Activated effector memory CD4-positive, alpha-beta T cell treated with Interleukin-2 at 50 U/mL for 16 hours (primary cell): ENCODE measurements around the gene MAN1B1.

Experiments
- DNase-seq: peaks from one replicate; pipeline ENCODE4 v3.0.0-alpha.2; 2020

MAN1B1 gene

GRCh38 chr9:137069508-137070091 lies 17.2 kb upstream of the MAN1B1 start:
- no peak for DNase-seq

- DNase-seq, result peak; percentile 77
Measured at GRCh38 chr9:137070201-137070905, 16.4 kb upstream of the MAN1B1 start, which contains the start of gene SAPCD2. SAPCD2 (minus strand) TSS chr9:137070557; CDS start chr9:137070460, 97 bp downstream.

GRCh38 chr9:137070906-137071275 lies 15.9 kb upstream of the MAN1B1 start:
- DNase-seq, result no peak

- DNase-seq, result no peak
Measured at GRCh38 chr9:137071282-137071681, 15.5 kb upstream of the MAN1B1 start.

GRCh38 chr9:137073992-137074399 lies 12.8 kb upstream of the MAN1B1 start:
- DNase-seq, result no peak

DNA sequence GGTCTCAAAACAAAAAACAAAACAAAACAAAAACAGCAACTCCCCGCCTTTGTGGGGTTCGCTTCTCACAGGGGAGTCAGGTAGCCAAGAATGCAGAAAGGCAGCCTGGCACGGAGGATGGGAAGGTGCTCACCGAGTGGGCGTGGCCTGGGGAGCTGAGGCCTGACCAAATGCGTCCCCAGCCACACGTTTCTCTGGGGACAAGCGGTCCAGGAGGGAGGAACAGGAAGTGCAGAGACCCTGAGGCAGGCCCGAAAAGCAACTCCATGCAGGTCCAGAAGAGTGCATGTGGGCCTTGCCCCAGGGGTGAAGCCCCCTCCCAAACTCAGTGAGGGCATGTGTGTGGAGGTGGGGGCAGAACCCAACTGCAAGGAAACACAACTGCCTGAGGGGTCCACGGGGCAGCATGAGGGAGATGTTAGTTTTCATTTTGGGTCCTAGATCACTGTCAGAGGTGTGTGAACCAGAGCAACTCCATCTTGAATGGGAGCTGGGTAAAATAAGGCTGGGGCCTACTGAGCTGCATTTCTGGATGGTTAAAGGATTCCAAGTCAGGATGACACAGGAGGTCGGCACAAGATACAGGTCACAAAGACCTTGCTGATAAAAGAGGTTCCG lies 12.0 kb upstream of the MAN1B1 start:
- no peak for DNase-seq

DNA sequence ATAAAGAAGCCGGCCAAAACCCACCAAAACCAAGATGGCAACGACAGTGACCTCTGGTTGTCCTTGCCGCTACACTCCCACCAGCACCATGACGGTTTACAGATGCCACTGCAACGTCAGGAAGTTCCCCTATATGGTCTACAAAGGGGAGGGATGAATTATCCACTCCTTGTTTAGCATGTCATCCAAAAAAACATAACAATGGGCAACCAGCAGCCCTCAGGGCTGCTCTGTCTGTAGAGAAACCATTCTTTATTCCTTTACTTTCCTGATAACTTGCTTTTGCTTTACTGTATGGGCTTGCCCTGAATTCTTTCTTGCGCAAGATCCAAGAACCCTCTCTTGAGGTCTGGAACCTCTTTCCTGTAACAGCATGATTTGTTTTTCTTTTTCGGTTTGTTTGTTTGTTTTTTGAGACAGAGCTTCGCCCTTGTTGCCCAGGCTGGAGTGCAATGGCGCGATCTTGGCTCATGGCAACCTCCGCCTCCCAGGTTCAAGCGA lies 11.5 kb upstream of the MAN1B1 start:
- no peak for DNase-seq

GRCh38 chr9:137076636-137077009 lies 10.2 kb upstream of the MAN1B1 start:
- DNase-seq, result no peak

DNA sequence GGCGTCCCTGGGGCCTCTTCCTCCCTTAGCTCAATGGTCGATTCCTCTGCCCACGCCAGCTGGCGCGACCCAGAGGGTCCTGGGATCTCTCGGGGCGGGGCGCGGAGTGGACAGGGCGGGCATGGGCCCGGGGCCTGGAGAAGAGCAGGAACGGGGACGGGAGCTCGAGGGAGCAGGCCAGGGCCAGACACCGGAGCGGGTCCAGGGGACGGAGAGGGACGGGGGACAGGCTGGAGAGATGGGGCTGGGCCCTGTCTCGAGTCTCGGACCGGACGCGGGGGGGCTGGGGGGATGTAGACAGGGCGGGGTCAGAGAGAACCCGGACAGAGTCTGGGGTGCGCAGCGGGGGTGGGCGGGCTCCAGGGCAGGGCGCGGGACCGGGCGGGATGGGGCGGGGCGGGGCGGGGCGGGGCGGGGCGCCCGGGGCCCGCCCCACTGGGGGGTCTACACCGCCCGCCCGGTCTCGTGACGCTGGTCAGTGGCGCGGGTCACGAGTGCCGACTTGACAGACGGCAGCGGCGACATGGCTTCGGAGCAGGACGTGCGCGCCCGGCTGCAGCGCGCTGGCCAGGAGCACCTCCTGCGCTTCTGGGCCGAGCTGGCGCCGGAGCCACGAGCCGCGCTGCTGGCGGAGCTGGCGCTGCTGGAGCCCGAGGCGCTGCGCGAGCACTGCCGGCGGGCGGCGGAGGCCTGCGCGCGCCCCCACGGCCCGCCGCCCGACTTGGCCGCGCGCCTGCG lies 9.6 kb upstream of the MAN1B1 start, which contains the start of gene UAP1L1:
Gene UAP1L1, plus strand, starts transcription at position 508 of the 738 bp plus-strand sequence. Its CDS starts 16 bp downstream, at position 524.
- DNase-seq, result peak; percentile 34

DNA sequence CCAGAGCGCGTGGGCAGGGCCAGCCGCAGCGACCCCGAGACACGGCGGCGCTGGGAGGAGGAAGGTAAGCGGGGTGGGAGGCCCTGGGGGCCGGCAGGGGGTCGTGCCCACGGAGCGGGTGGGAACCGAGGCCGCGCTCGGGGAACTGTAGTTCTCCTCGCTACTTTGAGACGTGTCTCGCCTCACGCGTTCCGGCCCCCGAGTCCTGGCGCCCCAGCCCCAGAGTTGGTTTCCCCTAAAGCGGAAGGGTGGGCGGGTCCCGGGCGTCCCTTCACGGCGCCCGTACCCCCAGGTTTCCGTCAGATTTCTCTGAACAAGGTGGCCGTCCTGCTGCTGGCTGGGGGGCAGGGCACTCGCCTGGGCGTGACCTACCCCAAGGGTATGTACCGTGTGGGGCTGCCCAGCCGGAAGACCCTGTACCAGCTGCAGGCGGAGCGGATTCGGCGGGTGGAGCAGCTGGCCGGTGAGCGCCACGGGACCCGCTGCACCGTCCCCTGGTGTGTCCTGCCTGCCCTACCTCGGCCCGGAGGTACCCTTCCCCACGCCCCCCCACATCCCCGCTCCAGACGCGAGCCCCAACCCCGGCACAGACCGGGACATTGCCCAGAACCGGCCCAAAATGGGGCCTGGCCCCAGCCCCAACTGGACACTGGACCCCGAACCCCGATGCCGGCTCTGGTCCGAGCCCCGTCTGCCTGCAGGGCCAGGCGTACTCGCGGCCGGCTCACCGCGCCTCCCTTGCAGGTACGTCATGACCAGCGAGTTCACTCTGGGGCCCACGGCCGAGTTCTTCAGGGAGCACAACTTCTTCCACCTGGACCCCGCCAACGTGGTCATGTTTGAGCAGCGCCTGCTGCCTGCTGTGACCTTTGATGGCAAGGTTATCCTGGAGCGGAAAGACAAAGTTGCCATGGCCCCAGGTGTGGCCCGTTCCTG lies 8.8 kb upstream of the MAN1B1 start:
- peak; percentile 23 for DNase-seq

GRCh38 chr9:137078701-137079400 lies 7.9 kb upstream of the MAN1B1 start:
- no peak for DNase-seq

DNA sequence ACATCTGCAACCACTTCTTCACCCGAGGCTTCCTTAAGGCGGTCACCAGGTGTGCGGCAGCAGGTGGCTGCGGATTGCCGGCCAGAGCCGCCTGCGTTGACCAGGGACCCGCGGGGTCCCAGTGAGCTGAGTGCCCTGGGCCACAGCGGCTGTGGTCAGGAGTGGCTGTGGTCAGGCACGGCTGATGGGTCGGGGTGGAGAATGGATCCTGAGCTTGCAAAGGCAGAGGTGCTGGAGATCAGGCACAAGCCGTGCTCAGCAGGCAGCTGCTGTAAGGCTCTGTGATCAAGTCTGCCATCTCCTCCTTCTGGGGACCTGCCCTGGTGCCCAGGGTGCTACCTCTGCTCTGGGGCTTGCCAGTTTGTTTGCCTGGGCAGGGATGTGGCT lies 7.4 kb upstream of the MAN1B1 start:
- no peak for DNase-seq

- DNase-seq, result no peak
Measured at GRCh38 chr9:137080260-137081122, 6.3 kb upstream of the MAN1B1 start.

- DNase-seq, result no peak
Measured at GRCh38 chr9:137082222-137082924, 4.4 kb upstream of the MAN1B1 start.

DNA sequence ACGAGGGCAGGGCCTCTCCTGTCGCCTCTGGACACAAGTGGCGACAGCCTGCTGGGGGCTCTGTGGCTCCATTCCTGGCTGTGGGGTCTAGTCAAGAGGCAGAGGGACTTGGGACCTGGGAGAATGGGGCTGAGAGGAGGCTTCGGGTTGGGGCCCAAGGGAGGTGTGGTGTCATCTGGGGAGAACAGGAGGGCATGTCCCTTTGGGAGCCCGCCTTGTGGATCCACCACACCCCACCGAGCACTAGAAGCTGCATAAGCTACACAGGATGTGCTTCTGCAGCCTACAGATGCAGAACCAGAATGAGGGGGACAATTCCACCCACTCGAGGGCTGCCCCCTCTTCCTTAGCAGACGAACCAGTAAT lies 3.9 kb upstream of the MAN1B1 start:
- DNase-seq, result no peak

DNA sequence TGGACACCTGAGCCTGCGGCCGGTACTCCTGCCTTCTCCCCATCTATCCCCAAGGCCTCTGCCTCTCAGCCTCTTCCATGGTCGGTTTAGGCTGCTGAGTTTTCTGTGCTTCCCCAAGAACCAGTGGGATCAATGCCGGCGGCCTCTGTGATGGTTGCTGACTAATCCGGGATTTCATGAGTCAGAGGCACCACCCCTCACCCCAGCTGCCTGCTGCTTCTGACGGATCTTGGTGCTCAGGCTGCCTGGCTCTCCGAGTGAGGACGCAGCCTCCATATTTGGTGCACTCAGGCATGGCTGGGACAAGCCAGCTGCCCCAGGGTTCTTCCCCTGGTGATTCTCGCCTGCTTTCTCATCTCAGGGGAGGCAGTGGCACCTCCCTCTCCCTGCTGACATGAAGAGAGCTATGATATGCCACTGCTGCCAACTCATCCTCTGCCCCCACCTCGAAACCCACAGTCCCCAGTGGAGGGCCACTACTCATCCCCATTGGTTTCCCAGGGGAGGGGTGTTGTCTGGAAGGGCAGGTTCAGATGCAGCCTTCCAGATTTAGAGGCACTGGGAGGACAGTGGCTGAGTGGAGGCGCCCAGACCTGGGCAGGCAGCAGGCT lies 3.3 kb upstream of the MAN1B1 start:
- DNase-seq, result no peak

DNA sequence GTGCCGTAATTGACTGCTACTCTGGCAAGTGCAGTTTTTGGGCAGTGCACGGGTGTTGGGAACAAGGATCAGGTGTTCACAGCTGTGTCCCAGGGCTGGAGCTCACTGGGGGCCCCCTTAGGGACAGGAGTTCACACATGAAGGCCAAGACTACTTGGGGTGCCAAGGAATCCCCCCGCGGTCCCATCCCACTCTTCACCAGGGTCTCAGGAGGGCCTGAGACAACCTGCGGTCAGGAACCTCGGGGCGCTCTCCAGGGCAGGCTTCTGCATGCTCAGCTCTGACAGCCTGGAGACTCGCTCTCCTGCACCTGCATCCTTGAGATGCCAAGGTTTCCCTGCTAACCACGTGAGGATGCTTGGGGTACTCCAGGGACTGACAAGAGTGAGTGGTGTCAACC lies 2.3 kb upstream of the MAN1B1 start:
- no peak for DNase-seq

GRCh38 chr9:137085920-137086530 lies 760 bp upstream of the MAN1B1 start:
- peak; percentile 18 for DNase-seq

GRCh38 chr9:137087409-137087925 lies 682 bp downstream of the MAN1B1 start:
- DNase-seq, result no peak
